NT2/D1 (cell line): Measurements from ENCODE around the gene GLG1.

ENCODE experiments used
- SUZ12 ChIP-seq: IDR thresholded peaks from 2 replicates; pipeline ENCODE4 v1.6.1; 2011; ENCODE audit not compliant: insufficient read length, insufficient read depth; ENCODE audit errors: extremely low read depth
- YY1 ChIP-seq: IDR thresholded peaks from 2 replicates; pipeline ENCODE4 v1.6.1; 2011; ENCODE audit not compliant: insufficient read length, insufficient read depth
- ZNF274 ChIP-seq: IDR thresholded peaks from 2 replicates; pipeline ENCODE4 v1.6.1; 2011; ENCODE audit warnings: mild to moderate bottlenecking, low read depth, low read length

DNA sequence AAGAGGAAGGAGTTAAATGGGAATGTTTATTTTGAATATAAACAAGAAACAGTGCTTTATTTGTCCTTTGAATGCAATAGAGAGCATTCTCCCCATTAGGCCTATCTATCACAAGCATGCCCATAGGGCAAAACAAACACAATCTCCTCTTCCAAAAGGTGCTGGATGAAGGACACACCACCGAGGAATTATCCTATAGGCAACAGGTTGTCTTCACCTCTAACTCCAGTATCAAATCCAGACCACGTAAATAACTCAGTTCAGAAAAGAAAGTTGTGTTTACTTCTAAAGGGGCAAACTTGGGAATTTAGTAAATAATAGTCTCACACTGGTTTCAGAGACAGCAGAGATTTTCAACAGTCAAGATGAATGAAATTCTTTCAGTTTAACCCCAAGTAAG, 101.9 kb downstream of the GLG1 start:
- TF ChIP-seq ZNF274 = no peak
- no peak for TF ChIP-seq YY1
- no peak for TF ChIP-seq SUZ12
